ENCODE measurements around the gene ANXA6. TPM values are rescaled to one million over a fixed set of nuclear protein-coding genes. Genes with fewer than 3 reads are reported as not detected.

Gene ANXA6
- total and polyA plus RNA-seq, 10 of the 15 experiments (the other 5 are each of a cell fraction or from before 2014, with no cell fraction given) = 44.0 to 571 (median 465) TPM

- FAIRE-seq (no peak), DNase-seq (ENCODE audit: low read depth, low spot score) (no peak), ATAC-seq (no peak)
- Histone ChIP-seq H3K9ac (ENCODE audit: control insufficient read depth, insufficient read depth, low read length) (peak overlapping the region; percentile 80), H3K27ac (ENCODE audit: control insufficient read depth, insufficient read depth) (peak overlapping the region; percentile 88), H3K4me2 (ENCODE audit: control insufficient read depth, insufficient read depth) (peak overlapping the region; percentile 99), H2AFZ (ENCODE audit: control insufficient read depth, low read depth, low read length) (no peak overlapping the region), H4K20me1 (ENCODE audit: control insufficient read depth, insufficient read depth) (no peaks in the 10 kb centered on the region), H3K4me3 (peak overlapping the region; percentile 89), H3K4me1 (ENCODE audit: control insufficient read depth, insufficient read depth, low read length) (peaks cover 29% of the 10 kb centered on the region), H3K79me2 (ENCODE audit: control insufficient read depth, insufficient read depth, low read length) (peaks cover 77% of the 10 kb centered on the region), H3K36me3 (ENCODE audit: control insufficient read depth in 2 of 2, insufficient read depth in 2 of 2, low read length in 1 of 2) (peaks cover 0 to 4% of the 10 kb centered on the region in 2 experiments; a peak in 1 of 4 replicates), H3K27me3 (replicated peaks in 1 of 2; ENCODE audit: control insufficient read depth in 2 of 2, insufficient read depth in 2 of 2, low read length in 1 of 2) (no peaks in the 10 kb centered on the region), H3K9me3 (replicated peaks; ENCODE audit: control insufficient read depth, insufficient read depth, low read length) (no peaks in the 10 kb centered on the region)
- in situ Hi-C loops (cut with MboI) = no loop called here
- SMC1A ChIA-PET (ENCODE audit: uncharacterized antibody, unreplicated experiment) = interaction anchor here (0.6 to 7.7 kb wide), 16 partner anchors 9 to 1465 kb away, joined by 3 to 125 read pairs (median 6); no protein-coding TSS in a partner anchor
- WGBS (ENCODE audit: insufficient coverage, insufficient replicate concordance, low lambda C conversion rate, missing lambda C conversion rate) = 92% methylated on average over 6 of the region's 7 CpGs
- intact Hi-C loops (cut with micrococcal nuclease; ENCODE audit: unreplicated experiment) = loop anchor here (5.0 kb wide), 1 partner anchor 128 kb away; no protein-coding TSS in a partner anchor
- no TSS peak for BruUV-seq (replicated peaks)
- TF ChIP-seq RFX5 (IDR thresholded peaks at IDR 0.05; ENCODE audit: low read depth, low read length) (no peak), ZNF687 (IDR thresholded peaks at IDR 0.05) (no peak), YBX1 (IDR thresholded peaks at IDR 0.05) (no peak), ZNF592 (IDR thresholded peaks at IDR 0.05) (no peak), SMAD1 (IDR thresholded peaks at IDR 0.05; ENCODE audit: low read depth, partially characterized antibody) (no peak), POLR2AphosphoS5 (IDR thresholded peaks at IDR 0.05; ENCODE audit: low read length) (peak; percentile 18; the same call in 1 of the 2 replicates), HDAC6 (IDR thresholded peaks at IDR 0.05; ENCODE audit: unreplicated experiment) (no peak), EZH2 (IDR thresholded peaks at IDR 0.05; ENCODE audit: borderline replicate concordance, control insufficient read depth, low read depth, low read length) (no peak), MLLT1 (IDR thresholded peaks at IDR 0.05) (0 out of 2 replicates have a peak, but pooled peaks have one; percentile 13)
- RAD21 ChIA-PET (ENCODE audit: unreplicated experiment) = interaction anchor here (1.1 to 8.5 kb wide), 10 partner anchors 9 to 129 kb away, joined by 3 to 94 read pairs (median 14); no protein-coding TSS in a partner anchor
- POLR2A ChIA-PET = interaction anchor here (0.6 to 14.3 kb wide), 15 partner anchors 12 to 674 kb away, joined by 3 to 222 read pairs (median 5); partner anchors contain the start of genes CCDC69 and GM2A
- CTCF ChIA-PET = interaction anchor here (1.0 to 8.0 kb wide), 9 partner anchors 9 to 66 kb away, joined by 3 to 90 read pairs (median 8); no protein-coding TSS in a partner anchor
These were observed 73.2 kb downstream of the ANXA6 start for GRCh38 chr5:151084363-151084762.
